ENCODE measurements around the gene BAX.

The BAX gene

DNA sequence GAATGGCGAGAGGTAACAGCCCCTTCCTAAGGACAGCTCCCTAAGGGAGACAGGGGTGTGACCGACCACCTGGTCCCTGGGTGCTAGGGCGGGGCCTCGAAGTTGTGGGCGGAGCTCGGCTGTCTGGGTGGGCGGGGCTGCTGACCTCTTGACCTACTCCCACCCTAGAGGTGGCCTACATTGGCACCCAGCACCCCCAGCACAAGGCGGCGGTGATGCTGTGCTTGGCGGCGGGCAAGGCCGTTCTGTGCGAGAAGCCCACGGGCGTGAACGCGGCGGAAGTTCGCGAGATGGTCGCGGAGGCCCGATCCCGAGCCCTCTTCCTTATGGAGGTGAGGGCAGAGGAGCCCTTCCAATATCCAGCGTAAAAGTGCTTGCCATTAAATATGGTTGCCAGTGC lies 18.8 kb upstream of the BAX start:
- no peak for DNase-seq (ENCODE audit: low read depth in 1 of 2, low spot score in 1 of 2)
- Histone ChIP-seq H3K4me3 (replicated peaks; ENCODE audit: insufficient read depth, low read length) (no peak overlapping the region), H3K27ac (replicated peaks) (no peak overlapping the region), H3K27me3 (ENCODE audit: insufficient read depth, poor library complexity, severe bottlenecking) (peaks cover 18% of the 10 kb centered on the region)
- no peak for TF ChIP-seq POLR2AphosphoS5 (IDR thresholded peaks at IDR 0.05; ENCODE audit: low read depth)
- no peak for TF ChIP-seq CTCF (IDR thresholded peaks at IDR 0.05; ENCODE audit: insufficient read depth, low read length)
- no peak for TF ChIP-seq GABPA (IDR thresholded peaks at IDR 0.05; ENCODE audit: low read depth)

DNA sequence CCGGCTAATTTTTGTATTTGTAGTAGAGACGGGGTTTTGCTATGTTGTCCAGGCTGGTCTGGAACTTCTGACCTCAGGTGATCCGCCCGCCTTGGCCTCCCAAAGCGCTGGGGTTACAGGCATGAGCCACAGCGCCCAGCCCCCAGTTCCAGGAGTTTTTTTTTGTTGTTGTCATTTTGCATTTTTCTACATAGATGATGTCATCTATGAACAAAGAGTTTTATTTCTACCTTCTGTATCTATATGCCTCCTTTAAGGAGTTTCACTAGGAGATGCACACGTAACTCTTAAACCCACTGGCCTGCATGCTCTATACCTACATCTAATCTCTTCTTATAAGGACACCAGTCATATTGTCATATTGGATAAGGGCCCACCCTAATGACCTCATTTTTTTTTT lies 16.4 kb upstream of the BAX start:
- Histone ChIP-seq H3K27me3 (ENCODE audit: insufficient read depth, poor library complexity, severe bottlenecking) (peaks cover 13% of the 10 kb centered on the region), H3K27ac (replicated peaks) (no peak overlapping the region), H3K4me3 (replicated peaks; ENCODE audit: insufficient read depth, low read length) (no peak overlapping the region)
- no peak for TF ChIP-seq SPI1 (IDR thresholded peaks at IDR 0.05; ENCODE audit: borderline replicate concordance, low read depth)
- no peak for TF ChIP-seq POLR2AphosphoS5 (IDR thresholded peaks at IDR 0.05; ENCODE audit: low read depth)
- no peak for TF ChIP-seq CTCF (IDR thresholded peaks at IDR 0.05; ENCODE audit: insufficient read depth, low read length)
- no peak for TF ChIP-seq GABPA (IDR thresholded peaks at IDR 0.05; ENCODE audit: low read depth)
- no peak for TF ChIP-seq REST (IDR thresholded peaks at IDR 0.05; ENCODE audit: insufficient replicate concordance, low read depth)
- no peak for DNase-seq (ENCODE audit: low read depth in 1 of 2, low spot score in 1 of 2)

DNA sequence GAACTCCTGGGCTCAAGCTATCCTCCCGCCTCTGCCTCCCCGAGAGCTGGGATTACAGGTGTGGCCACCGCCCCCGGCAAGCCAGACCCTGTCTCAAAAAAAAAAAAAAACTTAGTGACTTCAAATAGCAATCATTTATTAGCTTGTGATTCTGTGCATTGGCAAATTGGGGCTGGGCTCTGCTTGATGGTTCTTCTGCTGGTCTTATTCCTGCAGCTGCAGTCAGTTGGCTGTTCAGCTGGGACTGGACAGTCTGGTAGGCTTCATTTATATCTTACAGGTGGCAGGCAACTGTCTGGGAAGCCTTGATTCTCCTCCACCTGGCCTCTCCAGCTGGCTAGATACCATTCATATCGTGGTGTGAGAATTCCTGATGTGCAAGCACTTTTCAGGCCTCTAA lies 13.8 kb upstream of the BAX start:
- Histone ChIP-seq H3K4me3 (replicated peaks; ENCODE audit: insufficient read depth, low read length) (no peak overlapping the region), H3K27me3 (ENCODE audit: insufficient read depth, poor library complexity, severe bottlenecking) (no peaks in the 10 kb centered on the region), H3K27ac (replicated peaks) (no peak overlapping the region)
- DNase-seq (ENCODE audit: low read depth in 1 of 2, low spot score in 1 of 2): no peak
- TF ChIP-seq REST (IDR thresholded peaks at IDR 0.05; ENCODE audit: insufficient replicate concordance, low read depth): no peak
- no peak for TF ChIP-seq CTCF (IDR thresholded peaks at IDR 0.05; ENCODE audit: insufficient read depth, low read length)
- TF ChIP-seq SPI1 (IDR thresholded peaks at IDR 0.05; ENCODE audit: borderline replicate concordance, low read depth): no peak
- no peak for TF ChIP-seq GABPA (IDR thresholded peaks at IDR 0.05; ENCODE audit: low read depth)
- TF ChIP-seq POLR2AphosphoS5 (IDR thresholded peaks at IDR 0.05; ENCODE audit: low read depth): no peak

- Histone ChIP-seq H3K27ac (replicated peaks) (no peak overlapping the region), H3K27me3 (ENCODE audit: insufficient read depth, poor library complexity, severe bottlenecking) (no peaks in the 10 kb centered on the region), H3K4me3 (replicated peaks; ENCODE audit: insufficient read depth, low read length) (no peak overlapping the region)
- TF ChIP-seq CTCF (IDR thresholded peaks at IDR 0.05; ENCODE audit: insufficient read depth, low read length) (no peak), POLR2AphosphoS5 (IDR thresholded peaks at IDR 0.05; ENCODE audit: low read depth) (no peak)
- DNase-seq (ENCODE audit: low read depth in 1 of 2, low spot score in 1 of 2): no peak
These were observed 11.6 kb upstream of the BAX start for GRCh38 chr19:48943081-48943480.
